PC-9 (cell line): ENCODE measurements around the gene CD247. TPM values are rescaled to one million over a fixed set of nuclear protein-coding genes. Genes with fewer than 3 reads are reported as not detected.

Experiments
- BruUV-seq: library from RNA; stranded (reverse); fragments of 400-500 nt; replicated peaks from 2 replicates; lab custom pipeline; 2021; lab: Mats Ljungman, UMichigan
- CTCF ChIA-PET: fragments of 300-600 bp; sonication (Branson Sonifier 250); formaldehyde crosslinking; loops from one replicate; lab custom pipeline; 2022; ENCODE audit warnings: antibody characterized with exemption; lab: Charles Lee
- POLR2A ChIA-PET: fragments of 300-600 bp; sonication (Branson Sonifier 250); formaldehyde crosslinking; loops from one replicate; lab custom pipeline; 2022; ENCODE audit warnings: antibody characterized with exemption; ENCODE audit not compliant: unreplicated experiment; lab: Charles Lee
- DNase-seq, 2 experiments: peaks; one replicate each; pipeline versions ENCODE4 v3.0.0 to v3.0.0-alpha.2; 2015 to 2022; ENCODE audit warnings: mixed read lengths in 1 of 2
- H2AFZ ChIP-seq: fragments of 200-600 bp; sonication (generic); 2 replicates; pipeline ENCODE4 v1.8.1; 2017; ENCODE audit warnings: antibody characterized with exemption
- H3F3A ChIP-seq: fragments of 200-600 bp; sonication (generic); 2 replicates; pipeline ENCODE4 v1.8.1; 2017; ENCODE audit warnings: antibody characterized with exemption, mild to moderate bottlenecking, low read depth; ENCODE audit not compliant: insufficient read depth
- H3K27ac ChIP-seq: fragments of 200-600 bp; sonication (generic); 2 replicates; pipeline ENCODE4 v1.6.1; 2016; ENCODE audit warnings: mixed run types
- H3K27me3 ChIP-seq: fragments of 200-600 bp; sonication (generic); 2 replicates; pipeline ENCODE4 v1.6.1; 2016; ENCODE audit warnings: low read depth, mixed run types; ENCODE audit not compliant: insufficient read depth
- H3K36me3 ChIP-seq: fragments of 200-600 bp; sonication (generic); 2 replicates; pipeline ENCODE4 v1.6.1; 2016; ENCODE audit warnings: low read depth, mixed run types
- H3K4me1 ChIP-seq: fragments of 200-600 bp; sonication (generic); replicated peaks from 2 replicates; pipeline ENCODE4 v1.6.1; 2016; ENCODE audit warnings: mixed run types; ENCODE audit not compliant: insufficient read depth
- H3K4me2 ChIP-seq: fragments of 200-600 bp; sonication (generic); 2 replicates; pipeline ENCODE4 v1.6.1; 2017; ENCODE audit warnings: mixed run types
- H3K4me3 ChIP-seq: fragments of 200-600 bp; sonication (generic); 2 replicates; pipeline ENCODE4 v1.6.1; 2016; ENCODE audit warnings: mixed run types
- H3K79me2 ChIP-seq: fragments of 200-600 bp; sonication (generic); 2 replicates; pipeline ENCODE4 v1.6.1; 2017; ENCODE audit warnings: low read depth, mixed run types
- H3K9me2 ChIP-seq: fragments of 200-600 bp; sonication (generic); 2 replicates; pipeline ENCODE4 v1.8.1; 2017; ENCODE audit warnings: mild to moderate bottlenecking; ENCODE audit not compliant: insufficient read depth
- H3K9me3 ChIP-seq: fragments of 200-600 bp; sonication (generic); 2 replicates; pipeline ENCODE4 v1.8.1; 2016; ENCODE audit warnings: low read depth; ENCODE audit not compliant: insufficient read depth
- H4K20me1 ChIP-seq: fragments of 200-600 bp; sonication (generic); 2 replicates; pipeline ENCODE4 v1.8.1; 2017; ENCODE audit not compliant: insufficient read depth
- CTCF ChIP-seq: fragments of 200-600 bp; sonication (generic); conservative IDR thresholded peaks from 2 replicates; pipeline ENCODE4 v1.6.1; 2017; ENCODE audit warnings: mixed run types, antibody characterized with exemption, mild to moderate bottlenecking, moderate library complexity
- EZH2 ChIP-seq: fragments of 200-600 bp; sonication (generic); IDR thresholded peaks from 2 replicates; pipeline ENCODE4 v1.8.0; 2017; ENCODE audit warnings: antibody characterized with exemption, low read depth
- intact Hi-C: fragments of 100-400 bp; cut with micrococcal nuclease; formaldehyde crosslinking; loops from one replicate; pipeline ENCODE4 v1.10.0; 2022; ENCODE audit not compliant: unreplicated experiment
- total RNA-seq: library from RNA; stranded (reverse); gene quantifications from 2 replicates; pipeline ENCODE4 v1.2.3, GENCODE V29; 2021

The CD247 gene
- total RNA-seq, 1 experiment from 2014 or later, result not detected

- Histone ChIP-seq H3K27me3 (no peaks in the 10 kb centered on the region), H3K9me2 (no peaks in the 10 kb centered on the region), H3K27ac (no peak overlapping the region), H3K4me1 (peaks cover 9% of the 10 kb centered on the region), H2AFZ (no peak overlapping the region), H3K4me3 (no peak overlapping the region), H3K36me3 (no peaks in the 10 kb centered on the region), H3K79me2 (no peaks in the 10 kb centered on the region), H3F3A (peaks cover 6% of the 10 kb centered on the region; the same call in 1 of the 2 replicates), H4K20me1 (no peaks in the 10 kb centered on the region), H3K9me3 (no peaks in the 10 kb centered on the region), H3K4me2 (no peak overlapping the region)
- no TSS peak for BruUV-seq
- ChIA-PET CTCF (no interaction called here), POLR2A (interaction anchor here (0.8 kb wide), 1 partner anchor 29 kb away, joined by 5 read pairs; no protein-coding TSS in a partner anchor)
- TF ChIP-seq EZH2, result no peak
- no peak for TF ChIP-seq CTCF
- DNase-seq, result no peak
- intact Hi-C loops, result no loop called here
Observed at GRCh38 chr1:167456926-167457325, 61.4 kb downstream of the CD247 start.

- Histone ChIP-seq H3K4me1 (peaks cover 9% of the 10 kb centered on the region), H2AFZ (no peak overlapping the region), H3K36me3 (no peaks in the 10 kb centered on the region), H3K4me2 (no peak overlapping the region), H3K9me3 (no peaks in the 10 kb centered on the region), H3K27ac (no peak overlapping the region), H3K79me2 (no peaks in the 10 kb centered on the region), H3K4me3 (no peak overlapping the region), H3K27me3 (no peaks in the 10 kb centered on the region), H3K9me2 (no peaks in the 10 kb centered on the region), H4K20me1 (no peaks in the 10 kb centered on the region), H3F3A (peaks cover 6% of the 10 kb centered on the region; the same call in 1 of the 2 replicates)
- ChIA-PET POLR2A (no interaction called here), CTCF (no interaction called here)
- intact Hi-C loops, result no loop called here
- TF ChIP-seq CTCF, result no peak
- no peak for DNase-seq
- no TSS peak for BruUV-seq
Observed at GRCh38 chr1:167456524-167456923, 61.8 kb downstream of the CD247 start.

GRCh38 chr1:167455786-167456446, 62.4 kb downstream of the CD247 start:
- CTCF ChIA-PET, result no interaction called here
- no peak for DNase-seq
- no peak overlapping the region for H3K27ac ChIP-seq
- no TSS peak for BruUV-seq
- H3K9me2 ChIP-seq, result no peaks in the 10 kb centered on the region
- TF ChIP-seq CTCF (no peak), EZH2 (no peak)
- no peaks in the 10 kb centered on the region for H3K9me3 ChIP-seq
- peaks cover 9% of the 10 kb centered on the region for H3K4me1 ChIP-seq
- H3K27me3 ChIP-seq, result no peaks in the 10 kb centered on the region
- intact Hi-C loops, result no loop called here
- H3F3A ChIP-seq, result peaks cover 6% of the 10 kb centered on the region; the same call in 1 of the 2 replicates
- POLR2A ChIA-PET, result no interaction called here
- no peaks in the 10 kb centered on the region for H4K20me1 ChIP-seq
- no peaks in the 10 kb centered on the region for H3K36me3 ChIP-seq
- H3K4me3 ChIP-seq, result peak overlapping the region; percentile 98
- no peaks in the 10 kb centered on the region for H3K79me2 ChIP-seq
- H2AFZ ChIP-seq, result peak overlapping the region; percentile 99
- peak overlapping the region; percentile 96 for H3K4me2 ChIP-seq
